ENCODE data around the gene PPP2R3A.

- TF ChIP-seq CTCF (IDR thresholded peaks at IDR 0.05): no peak
- no peak for TF ChIP-seq POLR2A (IDR thresholded peaks at IDR 0.05)
Measured at GRCh38 chr3:136075811-136076210, 110.3 kb downstream of the PPP2R3A start.

Data from right lobe of liver (tissue), 4 donors.